HEK293 (cell line): ENCODE measurements around the gene KMT2D.
A peak's percentile ranks its signal among the peaks of the same experiment; 100 is the strongest.

Experiments used
- CTCF ChIP-seq: fragments of 450-650 bp; formaldehyde crosslinking; IDR thresholded peaks from 2 replicates; pipeline ENCODE4 v1.5.1; 2016; ENCODE audit warnings: missing biosample characterization, missing genetic modification characterization
- KLF10 ChIP-seq: fragments of 450-650 bp; IDR thresholded peaks from 2 replicates; pipeline ENCODE4 v1.5.1; 2018; ENCODE audit warnings: missing biosample characterization, mild to moderate bottlenecking, missing genetic modification characterization
- KLF8 ChIP-seq: fragments of 450-650 bp; formaldehyde crosslinking; IDR thresholded peaks from 2 replicates; pipeline ENCODE4 v1.5.1; 2016; ENCODE audit warnings: missing biosample characterization, missing genetic modification characterization
- MEIS1 ChIP-seq: sonication (generic); formaldehyde crosslinking; IDR thresholded peaks from 2 replicates; pipeline ENCODE4 v1.8.1; 2022; ENCODE audit warnings: missing genetic modification reagents, mild to moderate bottlenecking, borderline replicate concordance
- PATZ1 ChIP-seq: fragments of 450-650 bp; formaldehyde crosslinking; IDR thresholded peaks from 2 replicates; pipeline ENCODE4 v1.5.1; 2016; ENCODE audit warnings: missing biosample characterization, missing genetic modification characterization
- SETDB1 ChIP-seq: IDR thresholded peaks from one replicate; pipeline ENCODE4 v1.6.1; 2017; ENCODE audit warnings: mild to moderate bottlenecking, low read length, moderate library complexity, mixed read lengths; ENCODE audit not compliant: insufficient read length
- TRIM28 ChIP-seq: IDR thresholded peaks from 2 replicates; pipeline ENCODE4 v1.6.1; 2011; ENCODE audit warnings: low read length, control low read depth, borderline replicate concordance
- ZBTB10 ChIP-seq: fragments of 450-650 bp; formaldehyde crosslinking; IDR thresholded peaks from 2 replicates; pipeline ENCODE4 v1.5.1; 2016; ENCODE audit warnings: missing biosample characterization, missing genetic modification characterization
- ZBTB21 ChIP-seq: fragments of 450-650 bp; formaldehyde crosslinking; IDR thresholded peaks from 2 replicates; pipeline ENCODE4 v1.5.1; 2017; ENCODE audit warnings: missing biosample characterization, missing genetic modification characterization
- ZFP37 ChIP-seq: fragments of 450-650 bp; formaldehyde crosslinking; IDR thresholded peaks from 2 replicates; pipeline ENCODE4 v1.5.1; 2016; ENCODE audit warnings: missing biosample characterization, missing genetic modification characterization
- ZNF112 ChIP-seq: fragments of 450-650 bp; formaldehyde crosslinking; IDR thresholded peaks from 2 replicates; pipeline ENCODE4 v1.5.0; 2017; ENCODE audit warnings: missing biosample characterization, missing genetic modification characterization
- ZNF146 ChIP-seq: fragments of 450-650 bp; formaldehyde crosslinking; IDR thresholded peaks from 2 replicates; pipeline ENCODE4 v1.5.1; 2016; ENCODE audit warnings: missing biosample characterization, missing genetic modification characterization
- ZNF155 ChIP-seq: fragments of 450-650 bp; formaldehyde crosslinking; IDR thresholded peaks from 2 replicates; pipeline ENCODE4 v1.5.1; 2016; ENCODE audit warnings: missing biosample characterization, missing genetic modification characterization
- ZNF18 ChIP-seq: fragments of 450-650 bp; formaldehyde crosslinking; IDR thresholded peaks from 2 replicates; pipeline ENCODE4 v1.5.1; 2016; ENCODE audit warnings: missing biosample characterization, missing genetic modification characterization
- ZNF202 ChIP-seq: fragments of 450-650 bp; formaldehyde crosslinking; IDR thresholded peaks from 2 replicates; pipeline ENCODE4 v1.5.1; 2016; ENCODE audit warnings: missing biosample characterization, missing genetic modification characterization, borderline replicate concordance
- ZNF239 ChIP-seq: fragments of 450-650 bp; formaldehyde crosslinking; IDR thresholded peaks from 2 replicates; pipeline ENCODE4 v1.5.1; 2016; ENCODE audit warnings: missing biosample characterization, missing genetic modification characterization
- ZNF24 ChIP-seq: fragments of 450-650 bp; formaldehyde crosslinking; IDR thresholded peaks from 2 replicates; pipeline ENCODE4 v1.5.1; 2016; ENCODE audit warnings: missing biosample characterization, missing genetic modification characterization
- ZNF529 ChIP-seq: fragments of 450-650 bp; formaldehyde crosslinking; IDR thresholded peaks from 2 replicates; pipeline ENCODE4 v1.5.1; 2017; ENCODE audit warnings: missing genetic modification characterization, missing biosample characterization; ENCODE audit not compliant: insufficient replicate concordance
- ZNF544 ChIP-seq: fragments of 450-650 bp; formaldehyde crosslinking; IDR thresholded peaks from 2 replicates; pipeline ENCODE4 v1.5.0; 2017; ENCODE audit warnings: missing biosample characterization, missing genetic modification characterization
- ZNF571 ChIP-seq: fragments of 450-650 bp; formaldehyde crosslinking; IDR thresholded peaks from 2 replicates; pipeline ENCODE4 v1.5.0; 2017; ENCODE audit warnings: missing biosample characterization, missing genetic modification characterization
- ZNF596 ChIP-seq: fragments of 450-650 bp; IDR thresholded peaks from 2 replicates; pipeline ENCODE4 v1.5.0; 2018; ENCODE audit warnings: missing biosample characterization, mild to moderate bottlenecking, missing genetic modification characterization, moderate library complexity
- ZNF660 ChIP-seq: fragments of 450-650 bp; IDR thresholded peaks from 2 replicates; pipeline ENCODE4 v1.5.1; 2018; ENCODE audit warnings: missing biosample characterization, mild to moderate bottlenecking, missing genetic modification characterization
- ZNF677 ChIP-seq: fragments of 450-650 bp; IDR thresholded peaks from 2 replicates; pipeline ENCODE4 v1.5.0; 2018; ENCODE audit warnings: missing biosample characterization, mild to moderate bottlenecking, missing genetic modification characterization, moderate library complexity
- ZNF701 ChIP-seq: fragments of 450-650 bp; formaldehyde crosslinking; IDR thresholded peaks from 2 replicates; pipeline ENCODE4 v1.5.1; 2016; ENCODE audit warnings: missing biosample characterization, missing genetic modification characterization
- ZNF704 ChIP-seq: fragments of 450-650 bp; formaldehyde crosslinking; IDR thresholded peaks from 2 replicates; pipeline ENCODE4 v1.5.1; 2016; ENCODE audit warnings: missing biosample characterization, missing genetic modification characterization
- ZNF777 ChIP-seq: fragments of 450-650 bp; formaldehyde crosslinking; IDR thresholded peaks from 2 replicates; pipeline ENCODE4 v1.5.1; 2017; ENCODE audit warnings: missing biosample characterization, missing genetic modification characterization, borderline replicate concordance
- ZNF791 ChIP-seq: fragments of 450-650 bp; formaldehyde crosslinking; IDR thresholded peaks from 2 replicates; pipeline ENCODE4 v1.5.1; 2016; ENCODE audit warnings: missing biosample characterization, missing genetic modification characterization
- ZNF843 ChIP-seq: fragments of 450-650 bp; formaldehyde crosslinking; IDR thresholded peaks from 2 replicates; pipeline ENCODE4 v1.5.1; 2016; ENCODE audit warnings: missing biosample characterization, missing genetic modification characterization
- ZSCAN18 ChIP-seq: fragments of 450-650 bp; formaldehyde crosslinking; IDR thresholded peaks from 2 replicates; pipeline ENCODE4 v1.5.1; 2016; ENCODE audit warnings: missing biosample characterization, missing genetic modification characterization
- ZSCAN23 ChIP-seq: fragments of 450-650 bp; formaldehyde crosslinking; IDR thresholded peaks from 2 replicates; pipeline ENCODE4 v1.5.1; 2016; ENCODE audit warnings: missing biosample characterization, missing genetic modification characterization

KMT2D gene

GRCh38 chr12:49069507-49070346, 9.1 kb upstream of the KMT2D start, which contains the start of gene RHEBL1 (continued):
- TF ChIP-seq ZNF18 (tag by site-specific recombination) = 0 out of 2 replicates have a peak, but pooled peaks have one; percentile 37
- no peak for TF ChIP-seq ZNF544 (tag by site-specific recombination)
- TF ChIP-seq PATZ1 (tag by site-specific recombination) = peak; percentile 31; the same call in 1 of the 2 replicates
- TF ChIP-seq ZNF777 (tag by site-specific recombination) = peak; percentile 62; the same call in 1 of the 2 replicates
- TF ChIP-seq ZFP37 = peak; percentile 85
- no peak for TF ChIP-seq ZSCAN23 (tag by site-specific recombination)
- TF ChIP-seq ZNF704 (tag by site-specific recombination) = no peak
- TF ChIP-seq ZNF202 (tag by site-specific recombination) = no peak
- no peak for TF ChIP-seq ZNF677
- TF ChIP-seq ZBTB21 (tag by site-specific recombination) = 0 out of 2 replicates have a peak, but pooled peaks have one; percentile 20
- TF ChIP-seq ZNF155 (tag by site-specific recombination) = no peak
- TF ChIP-seq ZBTB10 (tag by site-specific recombination) = peak; percentile 51; the same call in 1 of the 2 replicates
- TF ChIP-seq ZNF112 (tag by site-specific recombination) = no peak
- TF ChIP-seq ZNF24 (tag by site-specific recombination) = 0 out of 2 replicates have a peak, but pooled peaks have one; percentile 63
- TF ChIP-seq ZNF146 = no peak
- no peak for TF ChIP-seq ZNF791 (tag by site-specific recombination)
- no peak for TF ChIP-seq MEIS1 (CRISPR knock-in tag)
- no peak; the same call in none of the 2 replicates for TF ChIP-seq ZSCAN18
- TF ChIP-seq ZNF596 (tag by site-specific recombination) = no peak
- TF ChIP-seq TRIM28 = no peak
- no peak for TF ChIP-seq SETDB1
- TF ChIP-seq KLF8 (tag by site-specific recombination) = no peak; the same call in none of the 2 replicates
- no peak for TF ChIP-seq ZNF571 (tag by site-specific recombination)
- peak; percentile 93 for TF ChIP-seq CTCF (tag by site-specific recombination)
- TF ChIP-seq ZNF529 (tag by site-specific recombination) = no peak
- no peak for TF ChIP-seq ZNF239 (tag by site-specific recombination)
- no peak for TF ChIP-seq ZNF701 (tag by site-specific recombination)
- 0 out of 2 replicates have a peak, but pooled peaks have one; percentile 29 for TF ChIP-seq KLF10 (tag by site-specific recombination)
- TF ChIP-seq ZNF660 (tag by site-specific recombination) = peak; percentile 64; the same call in 1 of the 2 replicates
- TF ChIP-seq ZNF843 = no peak
